Loucy (cell line): Measurements from ENCODE around the gene TMED1.

Experiments
- H2AFZ ChIP-seq: fragments of 200-600 bp; sonication (generic); 2 replicates; pipeline ENCODE4 v1.6.0; 2016; ENCODE audit warnings: antibody characterized with exemption, mild to moderate bottlenecking, low read length, moderate library complexity
- H3F3A ChIP-seq: fragments of 200-600 bp; 2 replicates; pipeline ENCODE4 v1.6.0; 2016; ENCODE audit warnings: antibody characterized with exemption, low read depth, mild to moderate bottlenecking
- H3K27me3 ChIP-seq: fragments of 200-600 bp; sonication (generic); 2 replicates; pipeline ENCODE4 v1.6.1; 2014; ENCODE audit warnings: low read length, mild to moderate bottlenecking; ENCODE audit not compliant: insufficient read depth, poor library complexity, severe bottlenecking
- H3K36me3 ChIP-seq: fragments of 200-600 bp; sonication (generic); 2 replicates; pipeline ENCODE4 v1.6.1; 2016; ENCODE audit warnings: low read length; ENCODE audit not compliant: insufficient read depth
- H3K4me1 ChIP-seq: fragments of 200-600 bp; sonication (generic); 2 replicates; pipeline ENCODE4 v1.5.1; 2014; ENCODE audit warnings: low read length, mild to moderate bottlenecking; ENCODE audit not compliant: insufficient read depth, poor library complexity, severe bottlenecking
- H3K4me2 ChIP-seq: fragments of 200-600 bp; sonication (generic); 2 replicates; pipeline ENCODE4 v1.6.0; 2014; ENCODE audit warnings: antibody characterized with exemption, low read length, low read depth, mild to moderate bottlenecking; ENCODE audit not compliant: poor library complexity, severe bottlenecking
- H3K4me3 ChIP-seq: fragments of 200-600 bp; sonication (generic); 2 replicates; pipeline ENCODE4 v1.5.1; 2014; ENCODE audit warnings: low read length, mild to moderate bottlenecking, mixed read lengths; ENCODE audit not compliant: poor library complexity, severe bottlenecking
- H3K79me2 ChIP-seq: fragments of 200-600 bp; sonication (generic); 2 replicates; pipeline ENCODE4 v1.6.1; 2014; ENCODE audit warnings: low read length; ENCODE audit not compliant: insufficient read depth
- H3K9ac ChIP-seq: fragments of 200-600 bp; sonication (generic); 2 replicates; pipeline ENCODE4 v1.6.0; 2014; ENCODE audit warnings: mild to moderate bottlenecking, low read depth, low read length, moderate library complexity; ENCODE audit not compliant: poor library complexity, severe bottlenecking
- H3K9me2 ChIP-seq: fragments of 200-600 bp; sonication (generic); replicated peaks from 2 replicates; pipeline ENCODE4 v1.6.1; 2016; ENCODE audit warnings: low read depth, low read length, mixed read lengths
- H3K9me3 ChIP-seq: fragments of 200-600 bp; sonication (generic); 2 replicates; pipeline ENCODE4 v1.6.1; 2014; ENCODE audit warnings: mild to moderate bottlenecking, antibody characterized with exemption, low read length, low read depth; ENCODE audit not compliant: insufficient read depth
- H4K20me1 ChIP-seq: fragments of 200-600 bp; sonication (generic); 2 replicates; pipeline ENCODE4 v1.6.0; 2014; ENCODE audit warnings: antibody characterized with exemption, low read length, mild to moderate bottlenecking; ENCODE audit not compliant: insufficient read depth, poor library complexity, severe bottlenecking
- CTCF ChIP-seq: fragments of 200-600 bp; sonication (generic); conservative IDR thresholded peaks from 2 replicates; pipeline ENCODE4 v1.5.1; 2014; ENCODE audit warnings: mild to moderate bottlenecking, antibody characterized with exemption, low read length
- EZH2phosphoT487 ChIP-seq: fragments of 200-600 bp; IDR thresholded peaks from 2 replicates; pipeline ENCODE4 v1.6.1; 2018; ENCODE audit warnings: antibody characterized with exemption, mild to moderate bottlenecking, moderate library complexity, borderline replicate concordance

Gene TMED1

GRCh38 chr19:10809651-10810285 lies 26.2 kb downstream of the TMED1 start:
- Histone ChIP-seq H3K4me1 (peaks cover 4% of the 10 kb centered on the region), H3K9me3 (no peaks in the 10 kb centered on the region), H3K79me2 (no peaks in the 10 kb centered on the region), H3K9ac (no peak overlapping the region), H3F3A (no peaks in the 10 kb centered on the region), H3K4me2 (no peak overlapping the region), H4K20me1 (no peaks in the 10 kb centered on the region), H3K36me3 (peaks cover 54% of the 10 kb centered on the region; the same call in 1 of the 2 replicates), H2AFZ (no peak overlapping the region), H3K9me2 (no peaks in the 10 kb centered on the region), H3K4me3 (no peak overlapping the region), H3K27me3 (no peaks in the 10 kb centered on the region)
- TF ChIP-seq EZH2phosphoT487 (no peak), CTCF (no peak)

- no peaks in the 10 kb centered on the region for H4K20me1 ChIP-seq
- no peak overlapping the region for H3K4me2 ChIP-seq
- no peaks in the 10 kb centered on the region for H3K9me2 ChIP-seq
- no peak overlapping the region for H3K4me3 ChIP-seq
- peaks cover 55% of the 10 kb centered on the region; the same call in 1 of the 2 replicates for H3K36me3 ChIP-seq
- H3K79me2 ChIP-seq, result no peaks in the 10 kb centered on the region
- no peaks in the 10 kb centered on the region for H3K27me3 ChIP-seq
- TF ChIP-seq CTCF (no peak), EZH2phosphoT487 (no peak)
- H2AFZ ChIP-seq, result no peak overlapping the region
- no peaks in the 10 kb centered on the region for H3K9me3 ChIP-seq
- H3K4me1 ChIP-seq, result peaks cover 4% of the 10 kb centered on the region
- H3K9ac ChIP-seq, result no peak overlapping the region
- no peaks in the 10 kb centered on the region for H3F3A ChIP-seq
Observed at GRCh38 chr19:10808937-10809649, 26.9 kb downstream of the TMED1 start.

- Histone ChIP-seq H3K9me2 (no peaks in the 10 kb centered on the region), H3K79me2 (no peaks in the 10 kb centered on the region), H4K20me1 (no peaks in the 10 kb centered on the region), H3K9ac (no peak overlapping the region), H3K9me3 (no peaks in the 10 kb centered on the region), H3F3A (no peaks in the 10 kb centered on the region), H3K4me3 (no peak overlapping the region), H3K4me2 (no peak overlapping the region), H2AFZ (no peak overlapping the region), H3K4me1 (no peaks in the 10 kb centered on the region), H3K27me3 (no peaks in the 10 kb centered on the region), H3K36me3 (peaks cover 75% of the 10 kb centered on the region; the same call in 1 of the 2 replicates)
- no peak for TF ChIP-seq EZH2phosphoT487
- TF ChIP-seq CTCF, result no peak
Observed at GRCh38 chr19:10805758-10806247, 30.2 kb downstream of the TMED1 start.
